HG02610 (cell line): ENCODE data around the gene VIPR2.
"Not testable (repeated sequence)": the region's sequence is repeated elsewhere in the genome, so short reads cannot be mapped to it uniquely, and the experiment has no call there.

Source experiments
- ATAC-seq: cut with Tn5 transposase; IDR thresholded peaks from one replicate; pipeline ENCODE4 v1.9.1; 2021; ENCODE audit warnings: mild to moderate bottlenecking, moderate library complexity; ENCODE audit not compliant: unreplicated experiment

The VIPR2 gene

GRCh38 chr7:159094023-159094740, 50.5 kb downstream of the VIPR2 start:
- ATAC-seq, result no peak

- no peak for ATAC-seq
Observed at GRCh38 chr7:159093351-159093971, 51.2 kb downstream of the VIPR2 start.

- no peak for ATAC-seq
Observed at GRCh38 chr7:159092701-159093121, 52.0 kb downstream of the VIPR2 start.

GRCh38 chr7:159091480-159092475, 52.9 kb downstream of the VIPR2 start:
- no peak for ATAC-seq

- ATAC-seq, result no peak
Observed at GRCh38 chr7:159091041-159091440, 53.6 kb downstream of the VIPR2 start.

GRCh38 chr7:159088016-159088865, 56.4 kb downstream of the VIPR2 start:
- no peak for ATAC-seq

GRCh38 chr7:159086301-159086925, 58.3 kb downstream of the VIPR2 start:
- ATAC-seq, result no peak

- no peak for ATAC-seq
Observed at GRCh38 chr7:159084069-159084801, 60.4 kb downstream of the VIPR2 start.

GRCh38 chr7:159083698-159084068, 61.0 kb downstream of the VIPR2 start:
- no peak for ATAC-seq

GRCh38 chr7:159083001-159083697, 61.5 kb downstream of the VIPR2 start:
- ATAC-seq, result no peak

- not testable (repeated sequence) for ATAC-seq
Observed at GRCh38 chr7:159082075-159082474, 62.6 kb downstream of the VIPR2 start.

GRCh38 chr7:159078911-159079270, 65.8 kb downstream of the VIPR2 start:
- no peak for ATAC-seq

GRCh38 chr7:159078193-159078910, 66.3 kb downstream of the VIPR2 start:
- no peak for ATAC-seq

- no peak for ATAC-seq
Observed at GRCh38 chr7:159076333-159076732, 68.3 kb downstream of the VIPR2 start.

GRCh38 chr7:159075563-159076238, 69.0 kb downstream of the VIPR2 start:
- ATAC-seq, result no peak

- ATAC-seq, result no peak
Observed at GRCh38 chr7:159071260-159071659, 73.4 kb downstream of the VIPR2 start.

GRCh38 chr7:159070431-159071148, 74.1 kb downstream of the VIPR2 start:
- no peak for ATAC-seq
